VCaP (cell line): Measurements from ENCODE around the gene GSDME.

Experiments used
- H3K27ac ChIP-seq: fragments of 450-650 bp; 2 replicates; pipeline ENCODE4 v1.5.1; 2017
- CTCF ChIP-seq: fragments of 450-650 bp; conservative IDR thresholded peaks from 2 replicates; pipeline ENCODE4 v1.5.1; 2017; ENCODE audit warnings: mild to moderate bottlenecking, moderate library complexity

The GSDME gene

GRCh38 chr7:24713850-24714675 is 43.2 kb downstream of the GSDME start:
- H3K27ac ChIP-seq, result no peak overlapping the region
- TF ChIP-seq CTCF, result no peak

- H3K27ac ChIP-seq, result no peak overlapping the region
- no peak for TF ChIP-seq CTCF
Measured at GRCh38 chr7:24713039-24713793, 44.0 kb downstream of the GSDME start.

GRCh38 chr7:24709585-24710360 is 47.5 kb downstream of the GSDME start:
- no peak for TF ChIP-seq CTCF
- H3K27ac ChIP-seq, result no peak overlapping the region

GRCh38 chr7:24709051-24709450 is 48.2 kb downstream of the GSDME start:
- no peak for TF ChIP-seq CTCF
- no peak overlapping the region for H3K27ac ChIP-seq

GRCh38 chr7:24707988-24708615 is 49.2 kb downstream of the GSDME start:
- H3K27ac ChIP-seq, result no peak overlapping the region
- no peak for TF ChIP-seq CTCF

- TF ChIP-seq CTCF, result no peak
- no peak overlapping the region for H3K27ac ChIP-seq
Measured at GRCh38 chr7:24706211-24707170, 50.8 kb downstream of the GSDME start.
